Smooth muscle cell (in vitro differentiated cells): ENCODE data around the gene PCDHGB3. TPM values are rescaled to one million over a fixed set of nuclear protein-coding genes. Genes with fewer than 3 reads are reported as not detected.
"Not testable (repeated sequence)": the region's sequence is repeated elsewhere in the genome, so short reads cannot be mapped to it uniquely, and the experiment has no call there.

Experiments
- DNase-seq: peaks from one replicate; lab custom pipeline; 2025; ENCODE audit not compliant: unreplicated experiment; lab: John Stamatoyannopoulos, UW
- H2AFZ ChIP-seq: fragments of 200-600 bp; sonication (generic); 2 replicates; pipeline ENCODE4 v1.6.0; 2016; ENCODE audit warnings: antibody characterized with exemption, low read depth, mild to moderate bottlenecking
- H3F3A ChIP-seq: fragments of 200-600 bp; sonication (generic); 2 replicates; pipeline ENCODE4 v1.6.0; 2017; ENCODE audit warnings: antibody characterized with exemption, low read depth
- H3K27ac ChIP-seq: fragments of 200-600 bp; sonication (generic); 2 replicates; pipeline ENCODE4 v1.5.1; 2016; ENCODE audit warnings: low read depth, mild to moderate bottlenecking
- H3K27me3 ChIP-seq: fragments of 200-600 bp; sonication (generic); 2 replicates; pipeline ENCODE4 v1.6.1; 2016; ENCODE audit warnings: low read depth, mild to moderate bottlenecking
- H3K36me3 ChIP-seq: fragments of 200-600 bp; sonication (generic); 2 replicates; pipeline ENCODE4 v1.5.1; 2016; ENCODE audit warnings: low read depth
- H3K4me1 ChIP-seq: fragments of 200-600 bp; sonication (generic); 2 replicates; pipeline ENCODE4 v1.5.1; 2016; ENCODE audit warnings: low read depth
- H3K4me2 ChIP-seq: fragments of 200-600 bp; sonication (generic); 2 replicates; pipeline ENCODE4 v1.6.0; 2016; ENCODE audit warnings: mild to moderate bottlenecking
- H3K4me3 ChIP-seq: fragments of 200-600 bp; sonication (generic); 2 replicates; pipeline ENCODE4 v1.5.1; 2016; ENCODE audit warnings: mild to moderate bottlenecking
- H3K79me2 ChIP-seq: fragments of 200-600 bp; sonication (generic); 2 replicates; pipeline ENCODE4 v1.6.0; 2016; ENCODE audit warnings: low read depth, mild to moderate bottlenecking
- H3K9ac ChIP-seq: fragments of 200-600 bp; sonication (generic); 2 replicates; pipeline ENCODE4 v1.6.0; 2016; ENCODE audit warnings: low read depth
- H3K9me3 ChIP-seq: fragments of 200-600 bp; sonication (generic); replicated peaks from 2 replicates; pipeline ENCODE4 v1.5.1; 2016; ENCODE audit warnings: low read depth
- H4K20me1 ChIP-seq: fragments of 200-600 bp; sonication (generic); 2 replicates; pipeline ENCODE4 v1.6.0; 2016; ENCODE audit warnings: low read depth
- CTCF ChIP-seq: fragments of 200-600 bp; sonication (generic); IDR thresholded peaks from 2 replicates; pipeline ENCODE4 v1.5.1; 2017; ENCODE audit warnings: borderline replicate concordance, mild to moderate bottlenecking, antibody characterized with exemption; ENCODE audit not compliant: insufficient read depth, poor library complexity, severe bottlenecking
- WGBS: methylation state at CpG from one replicate; pipeline ENCODE4 v1.1.7; 2016; ENCODE audit warnings: low lambda C conversion rate; 5-methylcytosine and 5-hydroxymethylcytosine counted together
- polyA plus RNA-seq: library from polyadenylated mRNA; unstranded; fragments of >200 nt; fragmentation: Nextera tagmentation; extraction: Ambion mirVana; gene quantifications from 2 replicates; pipeline ENCODE4 v1.2.1, GENCODE V29; 2016
- total RNA-seq: library from RNA; depleted of rRNA; stranded (reverse); fragments of >200 nt; gene quantifications from 2 replicates; pipeline ENCODE4 v1.2.3, GENCODE V29; 2014

The PCDHGB3 gene
- total and polyA plus RNA-seq, 2 experiments from 2014 or later = not detected

GRCh38 chr5:141389153-141390042 lies 19.4 kb downstream of the PCDHGB3 start:
- Histone ChIP-seq H4K20me1 (no peaks in the 10 kb centered on the region), H3K9me3 (peaks cover 49% of the 10 kb centered on the region), H3K4me2 (no peak overlapping the region), H3K27me3 (no peaks in the 10 kb centered on the region), H3F3A (no peaks in the 10 kb centered on the region), H2AFZ (no peak overlapping the region), H3K9ac (no peak overlapping the region), H3K4me3 (peak overlapping the region; percentile 35), H3K27ac (no peak overlapping the region), H3K79me2 (peaks cover 11% of the 10 kb centered on the region), H3K36me3 (peaks cover 34% of the 10 kb centered on the region), H3K4me1 (no peaks in the 10 kb centered on the region)
- DNase-seq = no peak
- no peak for TF ChIP-seq CTCF
- 98% methylated on average over 68 of the region's 77 CpGs for WGBS

GRCh38 chr5:141392429-141393198 lies 22.6 kb downstream of the PCDHGB3 start, which contains the start of gene PCDHGA8:
Gene PCDHGA8 (plus strand): TSS chr5:141392633. CDS start chr5:141392814, 181 bp downstream.
- no peak for TF ChIP-seq CTCF
- no peak within 1 kb of the TSS for H3K9ac ChIP-seq
- no peak for DNase-seq

GRCh38 chr5:141393267-141393666 lies 23.2 kb downstream of the PCDHGB3 start:
- no peaks in the 10 kb centered on the region for H3K4me1 ChIP-seq
- no peak overlapping the region for H3K4me3 ChIP-seq
- peaks cover 15% of the 10 kb centered on the region for H3K79me2 ChIP-seq
- H3K27me3 ChIP-seq = no peaks in the 10 kb centered on the region
- H2AFZ ChIP-seq = no peak overlapping the region
- H4K20me1 ChIP-seq = no peaks in the 10 kb centered on the region
- peaks cover 52% of the 10 kb centered on the region for H3K9me3 ChIP-seq
- peaks cover 37% of the 10 kb centered on the region for H3K36me3 ChIP-seq
- H3K4me2 ChIP-seq = no peak overlapping the region
- H3K27ac ChIP-seq = no peak overlapping the region
- TF ChIP-seq CTCF = no peak
- WGBS = 96% methylated on average over 21 of the region's 21 CpGs
- H3K9ac ChIP-seq = no peak overlapping the region
- H3F3A ChIP-seq = no peaks in the 10 kb centered on the region
- no peak for DNase-seq

More at GRCh38 chr5:141392429-141393198, 22.6 kb downstream of the PCDHGB3 start, which contains the start of gene PCDHGA8:
- peaks cover 37% of the 10 kb centered on the region for H3K36me3 ChIP-seq
- H3K79me2 ChIP-seq = peaks cover 15% of the 10 kb centered on the region
- no peaks in the 10 kb centered on the region for H3K27me3 ChIP-seq
- peak within 1 kb of the TSS; percentile 53 for H3K4me2 ChIP-seq
- H3F3A ChIP-seq = no peaks in the 10 kb centered on the region
- H3K9me3 ChIP-seq = peaks cover 53% of the 10 kb centered on the region
- no peaks in the 10 kb centered on the region for H4K20me1 ChIP-seq
- no peak within 1 kb of the TSS for H3K27ac ChIP-seq
- H3K4me3 ChIP-seq = peak within 1 kb of the TSS; percentile 35
- H3K4me1 ChIP-seq = no peaks in the 10 kb centered on the region
- H2AFZ ChIP-seq = no peak within 1 kb of the TSS
- WGBS = 98% methylated on average over 38 of the region's 38 CpGs

- peaks cover 51% of the 10 kb centered on the region for H3K9me3 ChIP-seq
- not testable (repeated sequence) for H3K9ac ChIP-seq, H3K4me1 ChIP-seq, H3K27me3 ChIP-seq, H3K4me2 ChIP-seq, H3K4me3 ChIP-seq, DNase-seq, H3K27ac ChIP-seq, H3F3A ChIP-seq, H4K20me1 ChIP-seq, H2AFZ ChIP-seq
- H3K79me2 ChIP-seq = peaks cover 15% of the 10 kb centered on the region
- H3K36me3 ChIP-seq = peaks cover 37% of the 10 kb centered on the region
- WGBS = 98% methylated on average over 45 of the region's 53 CpGs
These were observed 24.6 kb downstream of the PCDHGB3 start for GRCh38 chr5:141394401-141395187.

- H3K4me3 ChIP-seq, H3K9ac ChIP-seq, H3K4me2 ChIP-seq, H2AFZ ChIP-seq, H3K79me2 ChIP-seq, H3K27ac ChIP-seq, H3K36me3 ChIP-seq, H4K20me1 ChIP-seq, H3K4me1 ChIP-seq, DNase-seq, H3K27me3 ChIP-seq, H3F3A ChIP-seq: not testable (repeated sequence)
- peaks cover 31% of the 10 kb centered on the region for H3K9me3 ChIP-seq
- 83% methylated on average over 26 of the region's 43 CpGs for WGBS
These were observed 27.9 kb downstream of the PCDHGB3 start, which contains the start of gene PCDHGB5 for GRCh38 chr5:141397756-141398551. Gene PCDHGB5 (plus strand): TSS chr5:141397947. CDS start chr5:141398128, 181 bp downstream.
